IPS-20b (cell line): ENCODE results near the gene SUN3.

Source experiments
- H3K27ac ChIP-seq: one replicate; pipeline ENCODE4 v1.5.1; 2013; ENCODE audit warnings: low read length
- H3K27me3 ChIP-seq: 2 replicates; pipeline ENCODE4 v1.6.1; 2013; ENCODE audit warnings: mild to moderate bottlenecking, low read length, inconsistent platforms; ENCODE audit not compliant: insufficient read depth
- H3K36me3 ChIP-seq: 2 replicates; pipeline ENCODE4 v1.6.1; 2013; ENCODE audit warnings: low read depth, mild to moderate bottlenecking, inconsistent platforms, low read length, moderate library complexity; ENCODE audit not compliant: insufficient read depth
- H3K4me1 ChIP-seq: 2 replicates; pipeline ENCODE4 v1.6.1; 2013; ENCODE audit warnings: mild to moderate bottlenecking, control low read depth, inconsistent platforms, low read length, moderate library complexity; ENCODE audit not compliant: insufficient read depth
- H3K4me3 ChIP-seq: 2 replicates; pipeline ENCODE4 v1.5.1; 2013; ENCODE audit warnings: mild to moderate bottlenecking, low read length, inconsistent platforms
- H3K9ac ChIP-seq: 2 replicates; pipeline ENCODE4 v1.6.1; 2013; ENCODE audit warnings: low read depth, mild to moderate bottlenecking, inconsistent platforms, low read length, moderate library complexity
- H3K9me3 ChIP-seq: 2 replicates; pipeline ENCODE4 v1.6.1; 2013; ENCODE audit warnings: mild to moderate bottlenecking, low read depth, low read length, inconsistent platforms; ENCODE audit not compliant: insufficient read depth

The SUN3 gene

DNA sequence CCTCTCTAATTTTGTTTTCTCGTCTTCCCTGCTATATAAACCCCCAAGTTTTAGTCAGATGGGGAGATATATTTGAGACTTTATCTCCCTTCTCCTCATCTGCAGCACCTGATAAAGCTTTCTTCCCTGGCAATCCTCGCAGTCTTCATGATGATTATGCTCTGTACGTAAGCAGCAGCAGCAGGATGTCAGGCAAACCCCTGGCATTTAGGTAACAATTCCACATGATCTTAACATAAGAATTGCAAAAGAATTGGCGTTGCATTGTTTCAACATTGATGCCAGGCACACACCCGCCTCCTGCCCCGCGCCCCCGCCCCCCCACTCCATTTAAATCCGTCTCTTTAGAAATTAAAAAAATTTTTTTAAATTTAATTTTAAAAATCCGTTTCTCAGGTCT, 86.8 kb downstream of the SUN3 start:
- no peaks in the 10 kb centered on the region for H3K36me3 ChIP-seq
- no peak overlapping the region for H3K9ac ChIP-seq
- peaks cover 10% of the 10 kb centered on the region; the same call in 1 of the 2 replicates for H3K4me1 ChIP-seq
- H3K27me3 ChIP-seq = no peaks in the 10 kb centered on the region
- no peaks in the 10 kb centered on the region for H3K9me3 ChIP-seq
- no peak overlapping the region for H3K4me3 ChIP-seq
- no peak overlapping the region for H3K27ac ChIP-seq

DNA sequence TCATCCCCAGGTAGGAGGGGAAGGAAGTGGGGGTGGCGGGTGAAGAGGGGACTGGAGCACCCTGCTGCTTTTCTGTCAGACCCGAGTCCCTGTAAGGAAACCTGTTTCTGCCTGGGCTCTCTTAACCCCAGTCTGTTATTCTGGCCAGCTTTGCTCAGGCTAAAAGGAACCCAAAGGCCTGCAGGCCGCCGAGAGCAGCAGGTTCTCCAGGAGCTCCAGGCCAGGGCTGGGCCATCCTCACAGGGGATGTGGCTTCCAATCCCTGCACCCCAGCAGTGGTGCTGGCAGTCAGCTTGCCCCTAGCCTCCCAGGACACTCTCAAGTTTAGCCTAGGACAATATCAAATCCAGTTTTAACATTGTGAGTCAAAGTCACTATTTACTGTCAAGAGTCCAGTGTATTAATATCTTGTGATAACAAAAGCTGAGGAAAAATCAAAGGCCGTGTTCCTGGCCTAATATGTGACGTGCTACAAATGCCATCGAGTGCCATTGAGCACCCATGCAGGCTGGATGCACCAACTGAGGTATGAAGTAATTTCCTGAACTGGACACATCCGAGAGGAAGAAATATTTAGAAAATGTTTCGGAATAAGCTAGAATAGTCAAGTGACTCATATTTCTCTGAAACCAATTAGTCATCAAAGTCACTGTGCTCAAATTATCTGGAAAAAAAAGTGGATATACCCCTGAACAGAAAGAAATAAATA, 87.6 kb downstream of the SUN3 start:
- no peak overlapping the region for H3K9ac ChIP-seq
- peaks cover 14% of the 10 kb centered on the region; the same call in 1 of the 2 replicates for H3K4me1 ChIP-seq
- no peaks in the 10 kb centered on the region for H3K27me3 ChIP-seq
- no peak overlapping the region for H3K27ac ChIP-seq
- no peaks in the 10 kb centered on the region for H3K36me3 ChIP-seq
- no peaks in the 10 kb centered on the region for H3K9me3 ChIP-seq
- H3K4me3 ChIP-seq = no peak overlapping the region

DNA sequence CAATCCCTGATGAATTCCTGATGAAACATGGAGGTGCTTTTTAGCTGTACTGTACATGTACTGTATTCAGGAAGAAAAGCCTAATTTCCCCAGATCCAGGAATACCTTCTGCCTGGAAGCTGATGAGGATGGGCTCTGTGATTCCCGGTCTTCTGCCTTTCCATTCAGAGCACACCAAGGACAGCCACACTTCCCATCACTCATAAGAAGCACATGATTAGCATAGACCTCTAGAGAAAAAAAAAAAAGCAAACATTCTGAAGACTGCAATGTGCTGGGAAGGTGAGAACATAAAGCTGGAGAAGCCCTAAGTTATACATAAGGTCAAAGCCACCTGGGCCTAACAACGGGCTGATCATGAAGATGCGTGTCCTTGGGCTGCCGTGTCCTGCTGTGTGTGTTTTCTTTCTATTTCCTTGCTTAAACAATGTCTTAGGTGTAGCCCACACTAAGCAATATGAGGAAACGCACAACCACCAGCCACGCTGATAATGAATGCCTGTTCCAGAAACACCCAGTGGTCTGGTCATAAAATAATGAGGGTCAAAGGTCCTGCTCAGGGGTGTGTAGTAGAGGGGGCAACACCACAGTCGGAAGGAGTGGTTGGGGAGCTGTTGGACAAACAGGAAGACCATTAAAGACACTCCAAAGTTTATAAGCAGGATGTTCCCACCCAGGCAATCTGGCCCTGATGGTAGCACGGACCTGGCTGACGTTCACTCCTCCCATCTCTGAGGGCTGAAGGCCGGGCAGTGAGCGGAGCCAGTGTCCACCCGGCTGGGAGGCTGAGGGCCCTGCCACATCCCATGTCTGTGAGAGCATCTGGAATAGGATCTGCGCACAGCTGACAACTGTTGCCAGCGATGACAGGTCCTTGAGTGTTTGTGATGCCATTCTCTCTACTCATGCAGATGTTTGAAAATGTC, 88.6 kb downstream of the SUN3 start:
- Histone ChIP-seq H3K4me1 (peaks cover 14% of the 10 kb centered on the region; the same call in 1 of the 2 replicates), H3K4me3 (no peak overlapping the region), H3K27ac (no peak overlapping the region), H3K9me3 (no peaks in the 10 kb centered on the region), H3K9ac (no peak overlapping the region), H3K36me3 (no peaks in the 10 kb centered on the region), H3K27me3 (no peaks in the 10 kb centered on the region)

DNA sequence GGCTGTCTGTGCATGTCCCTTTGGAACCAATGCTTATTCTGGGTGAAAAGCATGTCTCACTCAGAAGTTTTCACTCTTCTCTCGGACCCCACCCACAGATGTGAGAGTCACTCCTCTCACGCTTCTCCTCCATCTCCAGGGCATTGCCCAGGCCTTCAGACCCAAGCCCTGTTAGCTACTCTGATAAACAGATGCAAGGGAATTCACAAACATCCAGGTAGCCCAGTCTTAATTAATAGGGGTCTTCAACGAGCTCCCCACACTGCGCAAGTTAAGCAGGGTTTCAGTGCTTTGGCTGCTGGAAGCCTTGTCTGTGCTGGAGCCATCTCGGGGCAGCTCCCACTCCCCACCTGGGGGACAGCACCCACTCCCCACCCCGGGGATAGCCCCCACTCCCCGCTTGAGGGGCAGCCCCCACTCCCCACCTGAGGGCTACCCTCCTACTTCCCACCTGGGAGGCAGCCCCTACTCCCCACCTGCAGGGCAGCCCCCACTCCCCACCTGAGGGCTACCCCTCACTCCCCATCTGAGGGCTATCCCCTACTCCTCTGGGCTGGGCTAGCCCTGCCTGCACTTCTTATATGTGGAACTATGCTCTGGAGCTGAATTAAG, 89.4 kb downstream of the SUN3 start:
- no peaks in the 10 kb centered on the region for H3K9me3 ChIP-seq
- no peaks in the 10 kb centered on the region for H3K36me3 ChIP-seq
- H3K4me1 ChIP-seq = peaks cover 14% of the 10 kb centered on the region; the same call in 1 of the 2 replicates
- no peak overlapping the region for H3K27ac ChIP-seq
- no peak overlapping the region for H3K4me3 ChIP-seq
- H3K9ac ChIP-seq = no peak overlapping the region
- no peaks in the 10 kb centered on the region for H3K27me3 ChIP-seq

DNA sequence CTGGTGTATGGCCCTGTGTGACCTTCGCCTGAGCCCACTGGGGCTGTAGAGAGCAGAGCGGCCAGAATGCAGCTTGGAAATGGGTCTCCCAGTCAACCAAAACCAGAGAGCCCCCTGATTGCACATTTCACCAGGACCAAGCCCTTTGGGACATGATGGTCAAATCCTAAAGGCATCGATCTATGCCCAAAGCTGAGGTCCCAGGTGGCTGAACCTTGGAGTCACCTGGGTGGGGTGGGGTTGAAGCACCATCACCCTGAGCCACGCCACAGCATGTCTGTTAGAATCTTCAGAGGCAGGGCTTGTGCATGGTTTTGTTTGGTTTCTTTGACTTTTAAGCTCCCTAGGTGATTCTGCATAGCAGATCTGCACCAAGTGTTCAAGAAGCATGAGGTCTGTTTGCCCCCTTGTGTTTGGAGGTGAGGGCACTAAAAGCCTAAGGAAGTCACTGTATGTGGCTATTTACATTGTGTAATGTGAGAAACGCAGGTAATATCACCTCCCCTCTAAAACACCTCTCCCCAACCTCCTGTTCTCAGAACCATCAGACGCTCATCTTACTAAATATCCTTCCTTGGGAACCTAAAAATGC, 90.2 kb downstream of the SUN3 start:
- Histone ChIP-seq H3K4me3 (no peak overlapping the region), H3K9ac (no peak overlapping the region), H3K27me3 (no peaks in the 10 kb centered on the region), H3K9me3 (no peaks in the 10 kb centered on the region), H3K27ac (no peak overlapping the region), H3K36me3 (no peaks in the 10 kb centered on the region), H3K4me1 (peaks cover 14% of the 10 kb centered on the region; the same call in 1 of the 2 replicates)

DNA sequence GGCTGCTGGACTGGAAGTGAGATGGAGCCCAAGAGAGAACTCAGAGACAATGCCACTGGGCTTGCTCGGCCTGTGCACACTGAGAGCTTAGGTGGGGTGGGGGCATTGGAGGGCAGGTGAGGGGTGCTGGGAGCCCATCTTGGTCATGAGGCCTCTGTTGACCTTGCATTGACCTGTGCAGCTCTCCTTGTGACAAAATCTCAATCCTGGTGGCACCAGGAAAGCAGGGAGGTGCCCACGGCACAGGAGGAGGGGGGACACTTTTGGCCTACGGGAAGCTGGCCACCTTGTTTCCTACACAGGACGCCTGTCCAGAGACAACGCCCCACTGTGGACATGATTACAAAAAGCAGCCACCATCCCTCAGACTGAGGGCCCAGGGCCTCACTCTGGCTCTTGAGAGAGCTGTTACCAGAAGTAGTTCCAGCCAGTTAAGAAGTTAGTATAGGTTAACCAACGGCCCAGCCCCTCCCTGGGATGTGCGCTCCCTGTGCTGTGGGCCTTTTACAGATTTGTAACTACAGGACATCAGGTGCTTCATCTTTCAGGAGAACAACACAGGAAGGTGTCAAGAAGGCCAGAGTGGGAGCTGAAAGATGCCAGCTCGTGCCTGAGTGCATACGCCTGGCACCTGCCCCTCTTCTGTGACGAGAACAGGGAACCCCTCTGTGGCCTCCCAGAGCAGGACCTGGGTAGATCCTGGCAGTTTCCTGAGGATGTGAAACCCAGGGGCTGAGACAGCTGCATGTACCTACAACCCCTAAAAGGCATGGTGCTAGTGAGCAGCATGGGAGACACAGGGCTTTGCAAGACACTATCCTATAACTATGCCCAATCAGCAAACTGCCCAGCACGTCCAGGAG, 91.0 kb downstream of the SUN3 start:
- Histone ChIP-seq H3K4me3 (no peak overlapping the region), H3K9ac (no peak overlapping the region), H3K4me1 (peaks cover 14% of the 10 kb centered on the region; the same call in 1 of the 2 replicates), H3K27me3 (no peaks in the 10 kb centered on the region), H3K36me3 (no peaks in the 10 kb centered on the region), H3K27ac (no peak overlapping the region), H3K9me3 (no peaks in the 10 kb centered on the region)
